Astrocyte of the spinal cord (primary cell): ENCODE results near the gene ECPAS.
A peak's percentile ranks its signal among the peaks of the same experiment; 100 is the strongest.

ENCODE experiments used
- DNase-seq: peaks from one replicate; pipeline ENCODE4 v3.0.0; 2011; ENCODE audit warnings: low read depth, low spot score
- H3K4me3 ChIP-seq: 2 replicates; pipeline ENCODE4 v1.5.1; 2011; ENCODE audit warnings: low read depth, mild to moderate bottlenecking, low read length, moderate library complexity
- in situ Hi-C: cut with HindIII; loops from 2 replicates; pipeline ENCODE4 v1.10.0; 2017; ENCODE audit warnings: low sequenced_read_pairs
- TF ChIP-seq, protein P1 (sequence below): IDR thresholded peaks from 2 replicates; pipeline ENCODE4 v1.5.1; 2012; ENCODE audit warnings: low read depth, mild to moderate bottlenecking, low read length, inconsistent platforms

ECPAS gene

DNA sequence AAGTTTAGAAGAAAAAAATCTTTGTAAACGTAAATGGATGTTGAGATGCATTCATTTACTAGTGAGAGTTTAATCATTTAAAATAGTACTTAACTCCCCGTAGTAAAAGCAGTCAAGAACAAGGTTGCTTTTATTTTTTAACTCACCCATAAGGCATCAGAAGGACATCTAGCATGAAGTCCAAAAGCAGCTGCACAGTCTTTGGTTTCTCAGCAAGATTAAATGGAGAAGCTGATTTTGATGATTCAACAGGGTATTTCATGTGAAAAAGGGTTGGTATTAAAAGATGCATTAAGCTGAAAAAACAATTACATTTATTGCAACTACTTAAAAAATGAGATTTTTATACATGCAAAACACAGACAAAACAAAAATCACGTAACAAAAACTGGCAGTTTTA lies 44.0 kb downstream of the ECPAS start:
- H3K4me3 ChIP-seq = no peak overlapping the region
- DNase-seq = no peak
- TF ChIP-seq, protein P1, sequence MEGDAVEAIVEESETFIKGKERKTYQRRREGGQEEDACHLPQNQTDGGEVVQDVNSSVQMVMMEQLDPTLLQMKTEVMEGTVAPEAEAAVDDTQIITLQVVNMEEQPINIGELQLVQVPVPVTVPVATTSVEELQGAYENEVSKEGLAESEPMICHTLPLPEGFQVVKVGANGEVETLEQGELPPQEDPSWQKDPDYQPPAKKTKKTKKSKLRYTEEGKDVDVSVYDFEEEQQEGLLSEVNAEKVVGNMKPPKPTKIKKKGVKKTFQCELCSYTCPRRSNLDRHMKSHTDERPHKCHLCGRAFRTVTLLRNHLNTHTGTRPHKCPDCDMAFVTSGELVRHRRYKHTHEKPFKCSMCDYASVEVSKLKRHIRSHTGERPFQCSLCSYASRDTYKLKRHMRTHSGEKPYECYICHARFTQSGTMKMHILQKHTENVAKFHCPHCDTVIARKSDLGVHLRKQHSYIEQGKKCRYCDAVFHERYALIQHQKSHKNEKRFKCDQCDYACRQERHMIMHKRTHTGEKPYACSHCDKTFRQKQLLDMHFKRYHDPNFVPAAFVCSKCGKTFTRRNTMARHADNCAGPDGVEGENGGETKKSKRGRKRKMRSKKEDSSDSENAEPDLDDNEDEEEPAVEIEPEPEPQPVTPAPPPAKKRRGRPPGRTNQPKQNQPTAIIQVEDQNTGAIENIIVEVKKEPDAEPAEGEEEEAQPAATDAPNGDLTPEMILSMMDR = no peak
- in situ Hi-C loops = no loop called here

DNA sequence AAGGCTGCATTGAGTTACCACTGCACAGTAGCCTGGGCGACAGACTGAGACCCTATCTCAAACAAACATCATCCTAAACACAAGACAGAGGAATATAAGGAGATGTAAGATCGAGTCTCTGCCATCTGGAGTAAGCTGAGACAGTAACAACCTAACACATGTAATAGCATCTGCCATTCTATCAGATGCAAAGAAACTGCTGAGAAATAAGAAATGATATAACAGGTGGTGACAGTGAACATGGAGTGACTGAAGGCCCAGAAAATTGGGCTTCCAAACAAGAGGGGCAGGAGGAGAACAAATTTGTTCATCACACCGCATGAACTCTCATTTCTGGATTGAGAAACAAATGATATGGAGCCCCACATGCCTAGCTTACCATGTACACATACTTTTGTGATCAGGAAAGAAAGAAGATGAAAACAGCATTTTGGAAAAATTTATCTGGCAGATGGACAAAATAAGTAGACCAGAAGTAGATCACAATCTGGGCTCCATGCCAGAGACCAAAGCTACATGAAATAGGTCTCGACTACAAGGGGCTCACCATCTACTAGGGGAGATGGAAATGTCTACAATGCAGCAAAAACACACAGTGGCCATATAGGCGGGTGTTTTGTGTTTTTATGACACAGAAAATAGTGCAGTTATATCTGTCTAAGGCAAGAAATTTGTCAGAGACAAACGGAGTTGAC lies 45.5 kb downstream of the ECPAS start:
- DNase-seq = peak; percentile 35
- in situ Hi-C loops = no loop called here
- TF ChIP-seq, protein P1 = no peak
- H3K4me3 ChIP-seq = no peak overlapping the region

DNA sequence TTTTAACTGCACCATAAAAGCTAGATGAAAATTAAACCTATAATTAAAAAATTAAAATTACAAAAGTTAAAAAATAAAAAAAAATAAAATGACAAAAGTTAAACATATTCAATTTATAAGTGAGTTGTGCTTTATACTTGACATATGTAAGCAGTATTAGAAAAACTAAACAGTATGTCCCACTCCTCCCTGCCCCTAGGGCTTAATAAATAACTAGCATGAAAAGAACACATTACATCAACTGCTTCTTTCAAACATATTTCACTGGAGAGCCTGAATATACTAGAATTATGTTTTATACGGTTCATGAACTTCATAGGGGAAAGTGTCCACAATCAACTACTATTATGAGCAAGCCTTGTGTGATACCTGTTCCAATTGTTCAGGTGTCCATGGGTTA lies 47.6 kb downstream of the ECPAS start:
- in situ Hi-C loops = no loop called here
- no peak overlapping the region for H3K4me3 ChIP-seq
- no peak for DNase-seq
- TF ChIP-seq, protein P1 = no peak

DNA sequence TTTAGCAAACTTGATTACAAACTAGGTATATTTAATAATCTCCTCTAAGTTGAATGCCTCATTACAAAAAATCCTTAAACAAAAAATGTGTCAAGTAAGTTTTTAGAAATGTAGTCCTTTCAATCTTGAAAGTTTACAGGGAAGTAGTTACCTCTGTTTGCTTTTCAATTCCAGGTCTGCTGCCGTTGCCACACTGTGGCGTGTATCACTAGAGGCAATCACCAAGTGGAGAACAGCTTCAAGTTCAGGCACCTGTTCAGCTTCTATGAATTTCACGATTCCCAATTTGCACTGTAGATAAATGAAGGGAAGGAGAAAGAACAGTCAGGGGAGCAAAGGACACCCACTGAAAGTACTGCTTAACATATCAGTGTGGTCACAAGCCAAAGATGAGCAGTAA lies 51.1 kb downstream of the ECPAS start:
- DNase-seq = no peak
- in situ Hi-C loops = no loop called here
- TF ChIP-seq, protein P1 = no peak
- H3K4me3 ChIP-seq = no peak overlapping the region

DNA sequence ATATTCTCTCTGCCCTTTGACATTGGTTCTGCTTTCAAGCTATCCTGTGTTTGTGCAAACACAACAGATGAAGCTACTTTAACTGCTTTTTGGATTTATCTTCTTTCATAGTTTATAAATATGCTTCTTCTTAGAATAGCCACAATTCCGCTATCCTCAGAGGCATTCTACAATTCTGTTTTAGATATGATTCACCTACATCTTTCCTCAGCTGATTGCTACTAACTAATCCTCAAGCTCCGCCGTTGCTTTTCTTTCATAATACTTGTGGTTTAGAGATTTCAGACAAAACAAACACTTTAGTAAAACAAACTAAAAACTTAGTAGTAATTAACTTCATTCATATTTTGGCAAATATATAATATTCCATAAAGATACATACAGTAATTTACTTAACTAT lies 52.5 kb downstream of the ECPAS start:
- in situ Hi-C loops = no loop called here
- DNase-seq = no peak

DNA sequence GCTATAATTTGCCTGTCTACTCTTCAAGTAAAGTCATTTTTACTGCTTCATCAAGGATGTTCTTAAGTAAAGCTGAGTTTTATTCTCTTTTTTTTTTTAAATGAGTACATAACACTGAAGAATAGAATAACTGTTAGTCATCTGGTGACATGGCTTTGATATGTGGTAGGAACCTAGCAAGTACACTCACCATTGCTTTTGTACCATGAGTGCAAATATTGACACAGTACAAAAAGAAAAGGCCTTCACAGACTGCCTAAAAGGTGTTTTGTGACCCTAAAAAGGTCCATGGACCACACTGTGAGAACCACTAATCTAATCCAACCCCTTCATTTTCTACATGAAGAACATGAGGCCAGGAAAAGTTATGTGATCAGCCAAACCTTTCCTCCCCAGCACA lies 55.0 kb downstream of the ECPAS start:
- in situ Hi-C loops = no loop called here

More for the DNA sequence above, 52.5 kb downstream of the ECPAS start:
- no peak overlapping the region for H3K4me3 ChIP-seq
- TF ChIP-seq, protein P1 = no peak

More for the DNA sequence above, 55.0 kb downstream of the ECPAS start:
- TF ChIP-seq, protein P1 = no peak
- peak; percentile 16 for DNase-seq
- H3K4me3 ChIP-seq = no peak overlapping the region
